DND-41 (cell line): ENCODE measurements around the gene LAPTM5.

Experiments used
- ATAC-seq: fragments of 200-7000 bp; cut with Tn5 transposase; 3 replicates; pipeline ENCODE4 v1.9.1; 2021; ENCODE audit warnings: low read depth; ENCODE audit not compliant: insufficient read depth
- DNase-seq: peaks from one replicate; pipeline ENCODE4 v3.0.0-alpha.2; 2020
- H2AFZ ChIP-seq: 2 replicates; pipeline ENCODE4 v1.6.0; 2012; ENCODE audit warnings: low read depth, low read length
- H3K27ac ChIP-seq: 2 replicates; pipeline ENCODE4 v1.5.1; 2012; ENCODE audit warnings: low read length, inconsistent platforms
- H3K27me3 ChIP-seq: fragments of 200-600 bp; sonication (generic); 2 replicates; pipeline ENCODE4 v1.6.0; 2012; ENCODE audit warnings: low read length, mild to moderate bottlenecking, inconsistent platforms; ENCODE audit not compliant: insufficient read depth, poor library complexity
- H3K36me3 ChIP-seq: 2 replicates; pipeline ENCODE4 v1.5.1; 2012; ENCODE audit warnings: low read length, inconsistent platforms; ENCODE audit not compliant: insufficient read depth
- H3K4me1 ChIP-seq: 2 replicates; pipeline ENCODE4 v1.5.1; 2012; ENCODE audit warnings: mild to moderate bottlenecking, low read length; ENCODE audit not compliant: insufficient read depth
- H3K4me2 ChIP-seq: 2 replicates; pipeline ENCODE4 v1.6.0; 2012; ENCODE audit warnings: mild to moderate bottlenecking, moderate library complexity, low read length, inconsistent platforms; ENCODE audit not compliant: insufficient read depth
- H3K4me3 ChIP-seq, 2 experiments: fragments of 200-600 bp in 1 of 2; shearing (Covaris generic) in 1 of 2; 2 replicates each; pipeline ENCODE4 v1.5.1; 2012 to 2016; ENCODE audit warnings: inconsistent platforms in 2 of 2, low read length in 2 of 2, mild to moderate bottlenecking in 2 of 2, low read depth in 1 of 2, moderate library complexity in 1 of 2
- H3K79me2 ChIP-seq: 2 replicates; pipeline ENCODE4 v1.6.0; 2012; ENCODE audit warnings: low read length, inconsistent platforms; ENCODE audit not compliant: insufficient read depth
- H3K9ac ChIP-seq: 2 replicates; pipeline ENCODE4 v1.6.0; 2012; ENCODE audit warnings: low read depth, mild to moderate bottlenecking, inconsistent platforms, low read length, moderate library complexity
- H3K9me3 ChIP-seq: 2 replicates; pipeline ENCODE4 v1.5.1; 2012; ENCODE audit warnings: low read length, moderate library complexity, mild to moderate bottlenecking, inconsistent platforms; ENCODE audit not compliant: insufficient read depth, severe bottlenecking
- H4K20me1 ChIP-seq: 2 replicates; pipeline ENCODE4 v1.6.0; 2012; ENCODE audit warnings: low read length; ENCODE audit not compliant: insufficient read depth
- CTCF ChIP-seq: IDR thresholded peaks from 2 replicates; pipeline ENCODE4 v1.5.1; 2012; ENCODE audit warnings: borderline replicate concordance, low read length, moderate library complexity, mild to moderate bottlenecking; ENCODE audit not compliant: poor library complexity, severe bottlenecking; ENCODE audit errors: extremely low read depth
- EZH2 ChIP-seq: IDR thresholded peaks from 3 replicates; pipeline ENCODE4 v1.6.1; 2012; ENCODE audit warnings: borderline replicate concordance, low read depth, mild to moderate bottlenecking, moderate library complexity, low read length, inconsistent platforms; ENCODE audit not compliant: severe bottlenecking

LAPTM5 gene

DNA sequence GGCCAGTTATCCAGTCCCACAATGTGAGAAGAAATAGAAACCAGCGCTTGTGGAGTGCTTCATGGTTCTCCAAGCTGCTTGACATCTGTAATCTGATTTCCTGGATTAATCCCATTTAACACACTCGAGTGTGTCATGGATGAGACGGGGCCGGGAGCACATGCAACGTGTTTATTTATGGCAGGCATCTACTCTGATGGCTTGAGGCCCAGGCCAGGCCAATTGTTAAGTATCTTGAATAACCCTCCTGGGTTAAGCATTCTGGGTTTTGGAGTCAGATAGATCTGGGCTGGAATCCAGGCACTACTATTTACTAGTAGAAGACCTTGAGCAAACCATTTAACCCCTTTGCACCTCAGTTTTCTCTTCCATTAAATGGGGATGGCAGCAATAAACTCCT, 37.5 kb upstream of the LAPTM5 start:
- H3K27me3 ChIP-seq, result peaks cover 3% of the 10 kb centered on the region
- H3K4me3 ChIP-seq, result no peak overlapping the region
- no peak overlapping the region for H3K4me2 ChIP-seq
- no peaks in the 10 kb centered on the region for H3K36me3 ChIP-seq
- no peak overlapping the region for H3K27ac ChIP-seq
- H4K20me1 ChIP-seq, result peaks cover 3% of the 10 kb centered on the region; the same call in 1 of the 2 replicates
- no peaks in the 10 kb centered on the region for H3K79me2 ChIP-seq
- ATAC-seq (no peak), DNase-seq (no peak)
- no peak overlapping the region for H2AFZ ChIP-seq
- TF ChIP-seq CTCF, result no peak
- no peak for TF ChIP-seq EZH2
- H3K9me3 ChIP-seq, result no peaks in the 10 kb centered on the region
- peaks cover 10% of the 10 kb centered on the region for H3K4me1 ChIP-seq
- H3K9ac ChIP-seq, result no peak overlapping the region

GRCh38 chr1:30794260-30794659, 36.7 kb upstream of the LAPTM5 start:
- ATAC-seq, result no peak
- peaks cover 10% of the 10 kb centered on the region for H3K4me1 ChIP-seq
- H3K9me3 ChIP-seq, result no peaks in the 10 kb centered on the region
- no peaks in the 10 kb centered on the region for H3K79me2 ChIP-seq
- peaks cover 3% of the 10 kb centered on the region for H3K27me3 ChIP-seq
- no peak overlapping the region for H3K9ac ChIP-seq
- H3K36me3 ChIP-seq, result no peaks in the 10 kb centered on the region
- no peak overlapping the region for H3K4me3 ChIP-seq
- TF ChIP-seq CTCF, result no peak
- TF ChIP-seq EZH2, result no peak
- no peak for DNase-seq
- no peak overlapping the region for H3K27ac ChIP-seq
- peaks cover 3% of the 10 kb centered on the region; the same call in 1 of the 2 replicates for H4K20me1 ChIP-seq
- H3K4me2 ChIP-seq, result no peak overlapping the region
- no peak overlapping the region for H2AFZ ChIP-seq

DNA sequence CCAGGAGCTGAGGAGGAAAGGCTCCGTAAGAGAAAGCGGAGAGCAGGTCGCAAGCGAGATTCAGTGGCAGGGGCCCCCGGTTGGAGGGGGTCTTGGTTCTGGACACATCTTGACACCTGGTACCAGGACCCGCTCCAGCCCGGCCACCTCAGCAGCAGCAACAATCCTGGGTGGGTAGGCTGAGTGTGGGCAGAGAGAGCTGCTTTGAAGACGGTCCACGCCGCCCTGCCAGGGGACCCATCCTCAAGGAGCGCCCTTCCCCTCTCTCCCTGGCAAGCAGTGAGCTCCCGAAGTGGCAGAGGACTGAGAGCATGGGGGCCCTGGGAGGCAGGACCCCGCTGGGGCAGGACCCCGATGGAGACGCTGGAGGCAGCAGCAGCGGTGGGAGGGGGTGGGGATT, 35.6 kb upstream of the LAPTM5 start:
- no peak overlapping the region for H3K4me2 ChIP-seq
- DNase-seq (no peak), ATAC-seq (no peak)
- peaks cover 10% of the 10 kb centered on the region for H3K4me1 ChIP-seq
- no peaks in the 10 kb centered on the region for H3K9me3 ChIP-seq
- peaks cover 3% of the 10 kb centered on the region; the same call in 1 of the 2 replicates for H4K20me1 ChIP-seq
- no peak overlapping the region for H3K4me3 ChIP-seq
- no peaks in the 10 kb centered on the region for H3K79me2 ChIP-seq
- no peak for TF ChIP-seq EZH2
- no peak overlapping the region for H3K9ac ChIP-seq
- no peaks in the 10 kb centered on the region for H3K36me3 ChIP-seq
- H3K27ac ChIP-seq, result no peak overlapping the region
- peaks cover 3% of the 10 kb centered on the region for H3K27me3 ChIP-seq
- H2AFZ ChIP-seq, result no peak overlapping the region

GRCh38 chr1:30791868-30792267, 34.3 kb upstream of the LAPTM5 start:
- Histone ChIP-seq H3K9ac (no peak overlapping the region), H4K20me1 (no peaks in the 10 kb centered on the region; the same call in 1 of the 2 replicates), H3K27ac (no peak overlapping the region), H3K4me1 (peaks cover 10% of the 10 kb centered on the region), H3K36me3 (no peaks in the 10 kb centered on the region), H3K4me3 (no peak overlapping the region), H3K79me2 (no peaks in the 10 kb centered on the region), H3K9me3 (no peaks in the 10 kb centered on the region), H3K27me3 (peaks cover 3% of the 10 kb centered on the region), H3K4me2 (no peak overlapping the region), H2AFZ (no peak overlapping the region)
- DNase-seq (no peak), ATAC-seq (no peak)
- TF ChIP-seq CTCF, result no peak
